ENCODE measurements around the gene KIF26A. TPM values are rescaled to one million over a fixed set of nuclear protein-coding genes. Genes with fewer than 3 reads are reported as not detected.

KIF26A gene
- total and polyA plus RNA-seq, 2 donors (not counting 1 experiment from before 2014, with no cell fraction given), result 0.15 TPM; not detected in 1

- Histone ChIP-seq H3K4me3 (ENCODE audit: control extremely low read depth in 1 of 5, extremely low read depth in 1 of 5, insufficient read depth in 1 of 5, low read depth in 2 of 5, low read length in 4 of 5) (no peak overlapping the region), H3K27me3 (replicated peaks in 1 of 4; ENCODE audit: control extremely low read depth in 1 of 4, control insufficient read depth in 3 of 4, insufficient read depth in 4 of 4, low read length in 3 of 4) (no peaks in the 10 kb centered on the region), H3K36me3 (replicated peaks in 1 of 2; ENCODE audit: control extremely low read depth in 1 of 2, control insufficient read depth in 1 of 2, extremely low read depth in 1 of 2, insufficient read depth in 2 of 2, low read length in 1 of 2) (no peaks in the 10 kb centered on the region), H3K79me2 (ENCODE audit: control insufficient read depth, insufficient read depth, low read length) (no peaks in the 10 kb centered on the region), H3K4me1 (ENCODE audit: control insufficient read depth in 2 of 2, insufficient read depth in 2 of 2, low read length in 2 of 2) (peaks cover 6 to 11% of the 10 kb centered on the region in 2 donors), H3K9me3 (ENCODE audit: control extremely low read depth in 1 of 3, control insufficient read depth in 2 of 3, insufficient read depth in 1 of 3, low read length in 2 of 3) (no peaks in the 10 kb centered on the region), H3K4me2 (replicated peaks; ENCODE audit: low read depth, low read length, poor library complexity, severe bottlenecking) (no peak overlapping the region), H3K27ac (ENCODE audit: low read length in 2 of 2) (no peak overlapping the region), H4K20me1 (ENCODE audit: control insufficient read depth, insufficient read depth, low read length, poor library complexity, severe bottlenecking) (no peaks in the 10 kb centered on the region), H3K9ac (ENCODE audit: low read length) (no peak overlapping the region), H2AFZ (ENCODE audit: insufficient read depth, low read depth, low read length, poor library complexity, severe bottlenecking) (no peak overlapping the region)
- Mint-ChIP-seq H3K27ac (no peak overlapping the region), H3K27me3 (no peaks in the 10 kb centered on the region), H3K4me3 (no peak overlapping the region), H3K4me1 (peaks cover 14% of the 10 kb centered on the region), H3K9me3 (ENCODE audit: insufficient read depth) (no peaks in the 10 kb centered on the region)
- 78% methylated on average over 19 of the region's 20 CpGs for whole genome bisulfite sequencing (ENCODE audit: insufficient coverage)
- POLR2A ChIA-PET, result no interaction called here
- ATAC-seq (ENCODE audit: low read depth), result no peak
- CTCF ChIA-PET, result no interaction called here
- intact Hi-C loops (cut with micrococcal nuclease), result no loop called here
- no peak for DNase-seq
- TF ChIP-seq CTCF (IDR thresholded peaks at IDR 0.05), result no peak
- TF ChIP-seq EZH2 (IDR thresholded peaks at IDR 0.05; ENCODE audit: borderline replicate concordance, insufficient read depth, low read depth, low read length, poor library complexity, severe bottlenecking), result no peak
Observed at GRCh38 chr14:104192146-104192882, 53.9 kb downstream of the KIF26A start.

DNA sequence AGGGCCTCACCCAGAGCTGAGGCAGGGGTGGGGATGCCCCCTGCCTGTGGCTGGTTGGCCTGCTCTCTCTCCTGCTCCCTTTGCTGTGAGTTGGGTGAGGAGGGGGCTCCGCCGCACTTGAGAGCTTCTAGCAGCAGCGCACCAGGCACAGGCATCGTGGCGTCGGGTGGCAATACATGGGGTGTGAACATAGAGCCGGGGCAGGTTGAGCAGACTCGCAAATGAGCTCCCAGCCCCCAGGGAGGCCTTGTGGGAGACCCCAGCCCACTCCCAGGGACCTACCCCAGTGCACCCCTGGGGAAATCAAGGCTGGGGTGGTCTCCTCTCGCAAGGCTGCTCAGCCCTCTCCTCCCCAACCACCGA, 54.5 kb downstream of the KIF26A start:
- intact Hi-C loops (cut with micrococcal nuclease), result no loop called here
- H3K4me2 ChIP-seq (replicated peaks; ENCODE audit: low read depth, low read length, poor library complexity, severe bottlenecking), result no peak overlapping the region
- H3K4me1 ChIP-seq (ENCODE audit: control insufficient read depth in 2 of 2, insufficient read depth in 2 of 2, low read length in 2 of 2), result peaks cover 6 to 11% of the 10 kb centered on the region in 2 donors
- Mint-ChIP-seq H3K27me3 (no peaks in the 10 kb centered on the region), H3K27ac (no peak overlapping the region), H3K4me1 (peaks cover 14% of the 10 kb centered on the region), H3K4me3 (no peak overlapping the region), H3K9me3 (ENCODE audit: insufficient read depth) (no peaks in the 10 kb centered on the region)
- no peak overlapping the region for H2AFZ ChIP-seq (ENCODE audit: insufficient read depth, low read depth, low read length, poor library complexity, severe bottlenecking)
- 95% methylated on average over 9 of the region's 10 CpGs for WGBS (ENCODE audit: insufficient coverage)
- H3K36me3 ChIP-seq (replicated peaks in 1 of 2; ENCODE audit: control extremely low read depth in 1 of 2, control insufficient read depth in 1 of 2, extremely low read depth in 1 of 2, insufficient read depth in 2 of 2, low read length in 1 of 2), result no peaks in the 10 kb centered on the region
- DNase-seq (no peak), ATAC-seq (ENCODE audit: low read depth) (no peak)
- H4K20me1 ChIP-seq (ENCODE audit: control insufficient read depth, insufficient read depth, low read length, poor library complexity, severe bottlenecking), result no peaks in the 10 kb centered on the region
- no peaks in the 10 kb centered on the region for H3K27me3 ChIP-seq (replicated peaks in 1 of 4; ENCODE audit: control extremely low read depth in 1 of 4, control insufficient read depth in 3 of 4, insufficient read depth in 4 of 4, low read length in 3 of 4)
- H3K4me3 ChIP-seq (ENCODE audit: control extremely low read depth in 1 of 5, extremely low read depth in 1 of 5, insufficient read depth in 1 of 5, low read depth in 2 of 5, low read length in 4 of 5), result no peak overlapping the region
- ChIA-PET CTCF (no interaction called here), POLR2A (no interaction called here)
- H3K9ac ChIP-seq (ENCODE audit: low read length), result no peak overlapping the region
- no peaks in the 10 kb centered on the region for H3K79me2 ChIP-seq (ENCODE audit: control insufficient read depth, insufficient read depth, low read length)
- no peak overlapping the region for H3K27ac ChIP-seq (ENCODE audit: low read length in 2 of 2)
- TF ChIP-seq EZH2 (IDR thresholded peaks at IDR 0.05; ENCODE audit: borderline replicate concordance, insufficient read depth, low read depth, low read length, poor library complexity, severe bottlenecking) (no peak), CTCF (IDR thresholded peaks at IDR 0.05) (no peak)
- H3K9me3 ChIP-seq (ENCODE audit: control extremely low read depth in 1 of 3, control insufficient read depth in 2 of 3, insufficient read depth in 1 of 3, low read length in 2 of 3), result no peaks in the 10 kb centered on the region
